Neuronal stem cell (in vitro differentiated cells): ENCODE measurements around the gene ZNF423.

ENCODE experiments used
- DNase-seq: peaks from one replicate; pipeline ENCODE4 v3.0.0-alpha.2; 2013; ENCODE audit warnings: low spot score
- H2AFZ ChIP-seq: one replicate; pipeline ENCODE4 v1.6.1; 2013; ENCODE audit warnings: mild to moderate bottlenecking, low read length, inconsistent platforms
- H2AK5ac ChIP-seq: 2 replicates; pipeline ENCODE4 v1.6.1; 2013; ENCODE audit warnings: low read depth, mild to moderate bottlenecking, inconsistent platforms, low read length, moderate library complexity, mixed read lengths
- H2BK120ac ChIP-seq: 2 replicates; pipeline ENCODE4 v1.6.1; 2013; ENCODE audit warnings: low read depth, mild to moderate bottlenecking, inconsistent platforms, low read length, moderate library complexity, mixed read lengths
- H2BK12ac ChIP-seq: one replicate; pipeline ENCODE4 v1.6.1; 2013; ENCODE audit warnings: low read length, inconsistent platforms
- H2BK15ac ChIP-seq: 2 replicates; pipeline ENCODE4 v1.6.1; 2013; ENCODE audit warnings: mild to moderate bottlenecking, low read length, inconsistent platforms, mixed read lengths
- H2BK5ac ChIP-seq: one replicate; pipeline ENCODE4 v1.6.1; 2013; ENCODE audit warnings: inconsistent platforms, mild to moderate bottlenecking, low read length, moderate library complexity
- H3K14ac ChIP-seq: one replicate; pipeline ENCODE4 v1.6.1; 2013; ENCODE audit warnings: low read length, inconsistent platforms
- H3K18ac ChIP-seq: 2 replicates; pipeline ENCODE4 v1.6.1; 2013; ENCODE audit warnings: low read length, inconsistent platforms
- H3K23ac ChIP-seq: 2 replicates; pipeline ENCODE4 v1.6.1; 2013; ENCODE audit warnings: low read depth, mild to moderate bottlenecking, mixed read lengths, low read length, inconsistent platforms; ENCODE audit not compliant: poor library complexity
- H3K27ac ChIP-seq: replicated peaks from 3 replicates; pipeline ENCODE4 v1.5.1; 2013; ENCODE audit warnings: low read length, inconsistent platforms
- H3K27me3 ChIP-seq, 3 experiments: 2 replicates each; pipeline ENCODE4 v1.6.1; 2013; ENCODE audit warnings: low read length in 3 of 3, mild to moderate bottlenecking in 2 of 3, inconsistent platforms in 1 of 3, low read depth in 1 of 3, mixed read lengths in 1 of 3, moderate library complexity in 1 of 3; ENCODE audit not compliant: control insufficient read depth in 3 of 3, insufficient read depth in 3 of 3
- H3K36me3 ChIP-seq, 2 donors: replicated peaks in 1 of 2; 2 replicates each; pipeline ENCODE4 v1.6.1; 2013; ENCODE audit warnings: low read length in 2 of 2; ENCODE audit not compliant: control insufficient read depth in 2 of 2, insufficient read depth in 2 of 2
- H3K4ac ChIP-seq: 2 replicates; pipeline ENCODE4 v1.6.1; 2013; ENCODE audit warnings: inconsistent platforms, mild to moderate bottlenecking, low read length, moderate library complexity
- H3K4me1 ChIP-seq, 2 donors: 1 replicate in 1 of 2; 2 replicates in 1 of 2; pipeline ENCODE4 v1.6.1; 2013; ENCODE audit warnings: low read length in 2 of 2, low read depth in 1 of 2; ENCODE audit not compliant: control insufficient read depth in 2 of 2, insufficient read depth in 1 of 2
- H3K4me2 ChIP-seq: one replicate; pipeline ENCODE4 v1.6.1; 2013; ENCODE audit warnings: mild to moderate bottlenecking, low read length, inconsistent platforms; ENCODE audit not compliant: insufficient read depth, poor library complexity, severe bottlenecking
- H3K4me3 ChIP-seq, 2 donors: 2 replicates each; pipeline ENCODE4 v1.5.1; 2013; ENCODE audit warnings: low read length in 2 of 2, mild to moderate bottlenecking in 2 of 2, inconsistent platforms in 1 of 2, moderate library complexity in 1 of 2
- H3K79me1 ChIP-seq: one replicate; pipeline ENCODE4 v1.6.1; 2013; ENCODE audit warnings: low read depth, mild to moderate bottlenecking, inconsistent platforms, low read length, moderate library complexity
- H3K9ac ChIP-seq: one replicate; pipeline ENCODE4 v1.6.1; 2013; ENCODE audit warnings: mild to moderate bottlenecking, low read depth, low read length, inconsistent platforms; ENCODE audit not compliant: poor library complexity
- H3K9me3 ChIP-seq, 2 donors: replicated peaks in 1 of 2; 2 replicates each; pipeline versions ENCODE3 to v1.6.1; 2013; ENCODE audit warnings: low read length in 2 of 2, mild to moderate bottlenecking in 2 of 2, inconsistent platforms in 1 of 2, low read depth in 1 of 2, mixed read lengths in 1 of 2, moderate library complexity in 1 of 2; ENCODE audit not compliant: control insufficient read depth in 2 of 2, insufficient read depth in 1 of 2
- H4K8ac ChIP-seq: one replicate; pipeline ENCODE4 v1.6.1; 2013; ENCODE audit warnings: low read depth, mild to moderate bottlenecking, inconsistent platforms, low read length, moderate library complexity
- H4K91ac ChIP-seq: one replicate; pipeline ENCODE4 v1.6.1; 2013; ENCODE audit warnings: low read length, low read depth, mild to moderate bottlenecking, inconsistent platforms; ENCODE audit not compliant: poor library complexity
- WGBS, 2 donors: extraction: QIAGEN DNeasy Blood & Tissue Kit; methylation state at CpG; one replicate each; pipeline ENCODE4 v1.1.7; 2013; ENCODE audit warnings: missing lambda C conversion rate in 2 of 2, mixed read lengths in 1 of 2; ENCODE audit not compliant: insufficient read length in 2 of 2, insufficient replicate concordance in 1 of 2; ENCODE audit errors: extremely low coverage in 2 of 2; 5-methylcytosine and 5-hydroxymethylcytosine counted together

ZNF423 gene

GRCh38 chr16:49464877-49465504 is 390.9 kb downstream of the ZNF423 start:
- Histone ChIP-seq H3K27ac (no peak overlapping the region), H3K9ac (peak overlapping the region; percentile 64), H2AK5ac (peak overlapping the region; percentile 86), H3K18ac (peak overlapping the region; percentile 89), H4K91ac (peak overlapping the region; percentile 44), H3K4me1 (peaks cover 23 to 33% of the 10 kb centered on the region in 2 donors), H4K8ac (no peak overlapping the region), H3K36me3 (no peaks in the 10 kb centered on the region), H3K4me2 (peak overlapping the region; percentile 73), H2AFZ (peak overlapping the region; percentile 55), H3K27me3 (peaks cover 0 to 31% (median 0%) of the 10 kb centered on the region in 3 experiments), H3K4me3 (peak overlapping the region in 1 of 2 donors; percentile 76), H3K14ac (peak overlapping the region; percentile 22), H2BK15ac (peak overlapping the region; percentile 77), H2BK120ac (peak overlapping the region; percentile 81), H3K9me3 (no peaks in the 10 kb centered on the region), H3K79me1 (no peaks in the 10 kb centered on the region), H2BK5ac (peak overlapping the region; percentile 57), H3K4ac (no peak overlapping the region), H3K23ac (peak overlapping the region; percentile 36), H2BK12ac (peak overlapping the region; percentile 70)
- peak; percentile 37 for DNase-seq
- WGBS, 2 donors: no CpG with 5 or more reads among the region's 40 CpGs

DNA sequence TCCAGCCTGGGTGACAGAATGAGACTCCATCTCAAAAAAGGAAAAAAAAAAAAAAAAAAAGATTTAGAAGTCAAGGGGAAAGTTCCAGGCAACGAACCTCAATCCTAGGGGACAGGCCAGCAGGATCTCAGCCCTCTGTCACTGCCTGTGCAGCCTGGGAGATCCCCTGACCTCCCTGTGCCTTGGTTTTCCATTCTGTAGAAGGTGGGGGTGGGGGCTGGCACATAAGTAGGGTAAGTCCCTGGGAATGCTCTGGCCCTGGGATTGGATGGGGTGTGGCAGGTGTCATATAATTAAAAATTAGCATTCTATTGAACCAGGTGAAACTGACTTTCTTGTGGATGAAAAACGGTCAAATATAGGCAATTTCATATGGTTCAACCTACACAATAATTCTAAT is 391.8 kb downstream of the ZNF423 start:
- Histone ChIP-seq H2AFZ (no peak overlapping the region), H2AK5ac (no peak overlapping the region), H3K36me3 (no peaks in the 10 kb centered on the region), H3K9ac (no peak overlapping the region), H2BK120ac (no peak overlapping the region), H3K23ac (no peak overlapping the region), H3K18ac (peak overlapping the region; percentile 32), H2BK12ac (no peak overlapping the region), H2BK15ac (no peak overlapping the region), H2BK5ac (no peak overlapping the region), H3K14ac (no peak overlapping the region), H3K9me3 (no peaks in the 10 kb centered on the region), H3K4ac (no peak overlapping the region), H3K4me2 (no peak overlapping the region), H3K79me1 (no peaks in the 10 kb centered on the region), H3K27me3 (peaks cover 0 to 34% (median 0%) of the 10 kb centered on the region in 3 experiments), H4K8ac (no peak overlapping the region), H4K91ac (no peak overlapping the region), H3K4me3 (no peak overlapping the region), H3K27ac (no peak overlapping the region), H3K4me1 (peaks cover 23 to 33% of the 10 kb centered on the region in 2 donors)
- WGBS, 2 donors: no CpG with 5 or more reads among the region's 2 CpGs
- no peak for DNase-seq

DNA sequence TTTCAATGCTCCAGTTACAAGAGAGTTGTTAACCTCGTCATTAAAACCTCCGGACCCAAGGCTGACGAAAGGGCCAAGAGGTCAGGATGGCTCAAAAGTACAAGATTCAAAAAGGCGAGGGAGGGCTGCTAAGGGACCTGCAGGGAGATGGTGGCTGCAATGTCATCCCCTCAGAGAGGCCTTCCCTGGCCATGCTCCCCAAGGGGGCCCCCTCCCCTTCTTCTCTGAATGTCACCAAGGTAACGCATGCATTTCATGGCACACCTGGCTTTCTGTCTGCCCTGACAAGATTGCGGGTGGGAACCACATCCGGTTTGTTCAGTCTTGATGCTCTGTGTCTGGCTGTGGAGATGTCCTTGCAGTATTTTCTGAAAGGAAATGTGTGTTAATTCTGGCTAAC is 392.4 kb downstream of the ZNF423 start:
- no peak overlapping the region for H4K91ac ChIP-seq
- H4K8ac ChIP-seq: no peak overlapping the region
- no peak overlapping the region for H2AK5ac ChIP-seq
- H2BK12ac ChIP-seq: no peak overlapping the region
- no peak overlapping the region for H3K23ac ChIP-seq
- no peak overlapping the region for H2BK120ac ChIP-seq
- H3K14ac ChIP-seq: no peak overlapping the region
- peak; percentile 47 for DNase-seq
- peak overlapping the region; percentile 28 for H3K4me2 ChIP-seq
- no peak overlapping the region for H2BK15ac ChIP-seq
- H3K4me1 ChIP-seq: peaks cover 23 to 33% of the 10 kb centered on the region in 2 donors
- WGBS, 2 donors: no CpG with 5 or more reads among the region's 7 CpGs
- H3K79me1 ChIP-seq: no peaks in the 10 kb centered on the region
- H3K27ac ChIP-seq: peak overlapping the region; percentile 44
- H2AFZ ChIP-seq: no peak overlapping the region
- H3K9me3 ChIP-seq: no peaks in the 10 kb centered on the region
- H2BK5ac ChIP-seq: no peak overlapping the region
- H3K27me3 ChIP-seq: peaks cover 0 to 38% (median 0%) of the 10 kb centered on the region in 3 experiments
- no peak overlapping the region for H3K4me3 ChIP-seq
- H3K36me3 ChIP-seq: no peaks in the 10 kb centered on the region
- H3K4ac ChIP-seq: no peak overlapping the region
- no peak overlapping the region for H3K18ac ChIP-seq
- no peak overlapping the region for H3K9ac ChIP-seq

GRCh38 chr16:49462989-49463371 is 392.9 kb downstream of the ZNF423 start:
- H2AFZ ChIP-seq: no peak overlapping the region
- H3K27ac ChIP-seq: peak overlapping the region; percentile 44
- DNase-seq: no peak
- no peak overlapping the region for H3K4me3 ChIP-seq
- peak overlapping the region; percentile 72 for H2BK5ac ChIP-seq
- H3K9ac ChIP-seq: no peak overlapping the region
- H3K18ac ChIP-seq: peak overlapping the region; percentile 90
- no peak overlapping the region for H3K14ac ChIP-seq
- no peak overlapping the region for H2BK120ac ChIP-seq
- H3K9me3 ChIP-seq: no peaks in the 10 kb centered on the region
- H3K4me1 ChIP-seq: peaks cover 23 to 33% of the 10 kb centered on the region in 2 donors
- H2BK12ac ChIP-seq: no peak overlapping the region
- H3K79me1 ChIP-seq: no peaks in the 10 kb centered on the region
- whole genome bisulfite sequencing, 2 donors: no CpG with 5 or more reads among the region's 6 CpGs
- H3K36me3 ChIP-seq: no peaks in the 10 kb centered on the region
- H4K91ac ChIP-seq: no peak overlapping the region
- H2BK15ac ChIP-seq: peak overlapping the region; percentile 62
- no peak overlapping the region for H4K8ac ChIP-seq
- no peak overlapping the region for H3K23ac ChIP-seq
- no peak overlapping the region for H3K4me2 ChIP-seq
- H3K4ac ChIP-seq: no peak overlapping the region
- H3K27me3 ChIP-seq: peaks cover 0 to 42% (median 0%) of the 10 kb centered on the region in 3 experiments
- H2AK5ac ChIP-seq: peak overlapping the region; percentile 83
